ENCODE results near the gene OXNAD1.

GRCh38 chr3:16334909-16335308 lies 69.9 kb downstream of the OXNAD1 start:
- TF ChIP-seq CTCF (IDR thresholded peaks at IDR 0.05): no peak
- peak; percentile 87 for TF ChIP-seq EP300 (IDR thresholded peaks at IDR 0.05)
- no peak for TF ChIP-seq POLR2AphosphoS5 (IDR thresholded peaks at IDR 0.05)
- TF ChIP-seq POLR2A (IDR thresholded peaks at IDR 0.05): no peak

Data from suprapubic skin (tissue), 4 donors.